COLO668 (cell line): ENCODE measurements around the gene ORC2.

Source experiments
- DNase-seq: peaks from one replicate; lab custom pipeline; 2025; ENCODE audit not compliant: unreplicated experiment; lab: John Stamatoyannopoulos, UW

The ORC2 gene

GRCh38 chr2:200862532-200863000 is 100.9 kb downstream of the ORC2 start:
- DNase-seq, result peak; percentile 21

- DNase-seq, result no peak
Measured at GRCh38 chr2:200861617-200862155, 101.8 kb downstream of the ORC2 start.

GRCh38 chr2:200860092-200860795 is 103.2 kb downstream of the ORC2 start:
- no peak for DNase-seq
